ENCODE results near the gene RPA3. TPM values are rescaled to one million over a fixed set of nuclear protein-coding genes. Genes with fewer than 3 reads are reported as not detected.
"Not testable (repeated sequence)": the region's sequence is repeated elsewhere in the genome, so short reads cannot be mapped to it uniquely, and the experiment has no call there.

The RPA3 gene
- total RNA-seq, 1 experiment from 2014 or later: 52.7 TPM

- DNase-seq (ENCODE audit: extremely low read depth, low read depth): no peak
Observed at GRCh38 chr7:7662527-7662926, 55.9 kb downstream of the RPA3 start.

GRCh38 chr7:7656459-7656858, 61.9 kb downstream of the RPA3 start:
- DNase-seq (ENCODE audit: extremely low read depth, low read depth): not testable (repeated sequence)

GRCh38 chr7:7654964-7655715, 63.3 kb downstream of the RPA3 start:
- DNase-seq (ENCODE audit: extremely low read depth, low read depth): no peak

GRCh38 chr7:7653593-7654187, 64.7 kb downstream of the RPA3 start:
- DNase-seq (ENCODE audit: extremely low read depth, low read depth): peak; percentile 31

- DNase-seq (ENCODE audit: extremely low read depth, low read depth): no peak
Observed at GRCh38 chr7:7652798-7653540, 65.4 kb downstream of the RPA3 start.

GRCh38 chr7:7651479-7651878, 66.9 kb downstream of the RPA3 start:
- no peak for DNase-seq (ENCODE audit: extremely low read depth, low read depth)

GRCh38 chr7:7650682-7651206, 67.7 kb downstream of the RPA3 start:
- DNase-seq (ENCODE audit: extremely low read depth, low read depth): no peak

GRCh38 chr7:7647495-7648036, 70.8 kb downstream of the RPA3 start:
- no peak for DNase-seq (ENCODE audit: extremely low read depth, low read depth)

- DNase-seq (ENCODE audit: extremely low read depth, low read depth): no peak
Observed at GRCh38 chr7:7642081-7642480, 76.3 kb downstream of the RPA3 start.

GRCh38 chr7:7641129-7641663, 77.2 kb downstream of the RPA3 start:
- no peak for DNase-seq (ENCODE audit: extremely low read depth, low read depth)

GRCh38 chr7:7640221-7641128, 77.9 kb downstream of the RPA3 start, which contains the start of gene UMAD1:
TSS of gene UMAD1 (plus strand) at chr7:7640752. CDS start at chr7:7673372, 32,620 bp downstream.
- DNase-seq (ENCODE audit: extremely low read depth, low read depth): peak; percentile 100

- no peak for DNase-seq (ENCODE audit: extremely low read depth, low read depth)
Observed at GRCh38 chr7:7639847-7640220, 78.6 kb downstream of the RPA3 start.

- DNase-seq (ENCODE audit: extremely low read depth, low read depth): no peak
Observed at GRCh38 chr7:7639421-7639820, 79.0 kb downstream of the RPA3 start.

GRCh38 chr7:7630626-7631329, 87.6 kb downstream of the RPA3 start:
- no peak for DNase-seq (ENCODE audit: extremely low read depth, low read depth)

- DNase-seq (ENCODE audit: extremely low read depth, low read depth): no peak
Observed at GRCh38 chr7:7628476-7628875, 89.9 kb downstream of the RPA3 start.

- no peak for DNase-seq (ENCODE audit: extremely low read depth, low read depth)
Observed at GRCh38 chr7:7620644-7621210, 97.7 kb downstream of the RPA3 start.

- DNase-seq (ENCODE audit: extremely low read depth, low read depth): no peak
Observed at GRCh38 chr7:7620236-7620635, 98.2 kb downstream of the RPA3 start.

- no peak for DNase-seq (ENCODE audit: extremely low read depth, low read depth)
Observed at GRCh38 chr7:7618410-7618809, 100.0 kb downstream of the RPA3 start.

- no peak for DNase-seq (ENCODE audit: extremely low read depth, low read depth)
Observed at GRCh38 chr7:7617550-7617949, 100.9 kb downstream of the RPA3 start.
